Fibroblast of the conjunctiva (primary cell): ENCODE results near the gene RDH14.
A peak's percentile ranks its signal among the peaks of the same experiment; 100 is the strongest.

ENCODE experiments used
- DNase-seq: peaks from one replicate; pipeline ENCODE4 v3.0.0-alpha.2; 2010; ENCODE audit warnings: low read depth

RDH14 gene, protein sequence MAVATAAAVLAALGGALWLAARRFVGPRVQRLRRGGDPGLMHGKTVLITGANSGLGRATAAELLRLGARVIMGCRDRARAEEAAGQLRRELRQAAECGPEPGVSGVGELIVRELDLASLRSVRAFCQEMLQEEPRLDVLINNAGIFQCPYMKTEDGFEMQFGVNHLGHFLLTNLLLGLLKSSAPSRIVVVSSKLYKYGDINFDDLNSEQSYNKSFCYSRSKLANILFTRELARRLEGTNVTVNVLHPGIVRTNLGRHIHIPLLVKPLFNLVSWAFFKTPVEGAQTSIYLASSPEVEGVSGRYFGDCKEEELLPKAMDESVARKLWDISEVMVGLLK

DNA sequence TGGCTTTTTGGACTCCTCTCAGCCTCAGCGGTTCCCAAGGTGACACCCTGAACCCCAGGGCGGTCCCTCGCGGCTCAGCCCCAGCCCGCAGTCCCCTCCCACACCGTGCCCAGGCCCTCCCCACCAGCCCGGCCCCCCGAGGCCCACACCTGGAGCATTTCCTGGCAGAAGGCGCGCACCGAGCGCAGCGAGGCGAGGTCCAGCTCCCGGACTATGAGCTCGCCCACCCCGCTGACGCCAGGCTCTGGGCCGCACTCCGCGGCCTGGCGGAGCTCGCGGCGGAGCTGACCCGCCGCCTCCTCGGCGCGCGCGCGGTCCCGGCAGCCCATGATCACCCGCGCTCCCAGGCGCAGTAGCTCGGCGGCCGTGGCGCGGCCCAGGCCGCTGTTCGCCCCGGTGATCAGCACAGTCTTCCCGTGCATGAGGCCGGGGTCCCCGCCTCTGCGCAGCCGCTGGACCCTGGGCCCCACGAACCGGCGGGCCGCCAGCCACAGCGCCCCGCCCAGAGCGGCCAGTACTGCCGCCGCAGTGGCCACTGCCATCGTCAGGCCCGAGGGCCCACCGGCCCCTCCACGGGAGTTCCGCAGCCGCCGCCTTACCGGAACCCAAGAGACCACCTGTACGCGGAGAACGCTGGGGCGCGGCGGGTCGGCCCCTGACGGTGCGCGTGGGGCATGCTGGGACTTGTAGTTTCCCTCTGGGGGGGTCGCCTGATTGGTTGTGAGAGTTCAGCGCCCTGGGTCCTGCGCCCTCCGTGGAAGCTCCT lies at the start of gene RDH14:
Gene RDH14, minus strand, starts transcription at position 623 of the 766 bp plus-strand sequence. Its CDS starts 81 bp downstream, at position 542.
- peak; percentile 87 for DNase-seq

GRCh38 chr2:18610090-18610489 lies 49.6 kb upstream of the RDH14 start:
- no peak for DNase-seq

GRCh38 chr2:18605115-18605514 lies 44.7 kb upstream of the RDH14 start:
- DNase-seq: no peak

DNA sequence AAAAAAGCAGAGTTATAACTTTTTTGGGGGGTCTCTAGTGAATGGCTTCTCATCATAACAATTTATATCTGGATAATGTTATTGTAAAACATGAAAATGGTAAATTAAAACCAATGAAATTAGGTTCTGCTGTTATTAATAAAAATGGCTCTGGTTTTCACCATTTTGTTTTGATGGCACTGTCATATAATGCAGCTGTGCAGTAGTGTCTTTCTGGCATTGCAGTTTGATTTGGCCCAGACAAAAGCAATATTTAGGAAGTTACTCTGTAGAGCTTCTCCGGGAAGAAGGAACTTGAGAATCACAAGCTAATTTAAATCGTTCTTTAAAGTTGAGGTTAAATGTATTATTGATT lies 44.1 kb upstream of the RDH14 start:
- no peak for DNase-seq

GRCh38 chr2:18603854-18604530 lies 43.5 kb upstream of the RDH14 start:
- no peak for DNase-seq

GRCh38 chr2:18602298-18602697 lies 41.8 kb upstream of the RDH14 start:
- no peak for DNase-seq

- no peak for DNase-seq
Measured at GRCh38 chr2:18600255-18600613, 39.8 kb upstream of the RDH14 start.

GRCh38 chr2:18599509-18600254 lies 39.2 kb upstream of the RDH14 start:
- DNase-seq: peak; percentile 85

DNA sequence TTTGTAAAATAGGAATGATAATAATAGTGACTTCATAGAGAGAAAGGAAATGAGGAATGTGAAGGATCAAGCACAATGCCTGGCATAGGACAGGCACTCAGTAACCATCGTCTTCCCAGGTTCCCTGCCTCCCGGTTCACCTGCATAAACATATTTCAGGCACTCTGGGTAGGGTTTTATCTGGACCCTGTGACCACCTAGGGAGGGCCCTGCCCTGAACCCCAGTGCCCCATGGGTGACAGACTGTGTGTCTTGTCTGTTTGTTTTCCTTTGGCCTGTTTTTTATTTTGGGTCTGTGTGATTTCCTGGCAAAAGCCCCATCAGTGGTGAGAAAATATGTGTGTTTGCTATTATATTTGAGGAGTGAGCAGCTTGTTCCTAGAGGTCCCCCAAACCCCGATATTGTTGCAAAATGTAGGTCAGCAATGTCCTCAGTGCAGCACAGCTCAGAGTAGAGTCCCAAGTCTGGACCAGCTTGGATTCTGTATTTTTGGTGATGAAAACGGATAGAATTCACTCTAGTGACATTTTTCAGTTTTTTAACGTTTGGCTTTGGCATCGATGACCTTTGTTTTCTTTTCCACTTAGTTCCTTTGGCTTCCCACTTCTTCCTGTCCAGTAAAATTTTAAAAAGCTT lies 38.5 kb upstream of the RDH14 start:
- DNase-seq: no peak

- DNase-seq: no peak
Measured at GRCh38 chr2:18597618-18598017, 37.2 kb upstream of the RDH14 start.

- no peak for DNase-seq
Measured at GRCh38 chr2:18596993-18597392, 36.5 kb upstream of the RDH14 start.

DNA sequence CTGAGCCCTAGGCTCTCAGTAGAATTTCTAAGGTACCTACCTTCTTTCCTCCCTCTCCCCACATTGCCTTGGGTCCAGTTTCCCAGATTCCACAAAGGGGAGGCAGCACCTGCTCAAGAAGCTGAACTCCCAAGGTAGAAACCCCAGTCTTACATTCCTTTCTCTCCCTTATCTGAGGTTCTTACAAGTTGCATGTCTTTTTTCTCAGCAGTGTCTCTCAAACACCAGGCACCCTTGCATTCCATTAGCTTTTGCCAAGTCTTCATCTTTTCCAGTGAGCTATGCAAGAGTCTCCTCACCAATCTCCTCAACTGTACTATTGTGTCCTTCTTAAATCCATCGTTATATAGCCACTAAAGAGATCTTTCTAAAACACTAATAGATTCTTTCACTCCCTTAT lies 33.0 kb upstream of the RDH14 start:
- DNase-seq: no peak

GRCh38 chr2:18592372-18592771 lies 31.9 kb upstream of the RDH14 start:
- no peak for DNase-seq

DNA sequence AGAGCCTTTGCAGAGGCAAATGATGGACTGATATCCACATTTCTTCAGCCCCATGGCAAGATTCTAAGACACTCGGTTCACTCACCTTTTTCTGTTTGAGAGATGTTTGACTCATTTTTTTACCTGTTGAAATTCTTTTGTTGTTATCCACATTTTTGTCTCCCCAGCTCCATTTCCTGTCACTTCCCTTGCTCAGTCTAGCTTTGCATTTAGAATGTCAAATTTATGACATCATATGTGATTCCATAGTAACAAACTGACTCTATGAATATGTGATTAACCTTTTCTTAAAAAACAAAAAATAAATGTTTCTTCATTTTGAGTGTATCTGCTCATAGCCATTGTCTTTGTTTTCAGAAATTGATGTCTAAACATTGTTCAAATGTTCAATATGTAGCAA lies 28.9 kb upstream of the RDH14 start, which contains the start of gene NT5C1B:
Gene NT5C1B, minus strand, starts transcription at position 216 of the 400 bp plus-strand sequence. Its CDS starts 101 bp downstream, at position 115.
- no peak for DNase-seq

- DNase-seq: no peak
Measured at GRCh38 chr2:18588802-18589201, 28.3 kb upstream of the RDH14 start.

DNA sequence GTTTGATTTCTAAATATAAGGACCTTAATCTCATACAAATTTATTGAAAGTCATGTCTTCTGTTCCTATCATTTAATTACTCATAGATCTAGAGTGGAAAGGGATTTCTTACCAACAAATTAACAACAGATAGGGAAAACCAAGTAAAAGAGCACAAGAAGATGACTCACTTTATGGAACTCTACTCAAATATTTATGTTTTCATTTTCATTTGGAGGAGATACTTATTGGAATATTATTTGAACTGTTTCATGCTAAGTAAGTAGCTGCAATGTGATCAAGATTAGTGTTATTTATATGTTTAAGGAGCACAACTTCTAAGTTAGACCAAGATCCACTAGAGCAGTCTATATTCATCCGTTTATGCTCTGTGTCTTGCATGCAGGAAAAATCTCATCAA lies 27.6 kb upstream of the RDH14 start:
- no peak for DNase-seq

DNA sequence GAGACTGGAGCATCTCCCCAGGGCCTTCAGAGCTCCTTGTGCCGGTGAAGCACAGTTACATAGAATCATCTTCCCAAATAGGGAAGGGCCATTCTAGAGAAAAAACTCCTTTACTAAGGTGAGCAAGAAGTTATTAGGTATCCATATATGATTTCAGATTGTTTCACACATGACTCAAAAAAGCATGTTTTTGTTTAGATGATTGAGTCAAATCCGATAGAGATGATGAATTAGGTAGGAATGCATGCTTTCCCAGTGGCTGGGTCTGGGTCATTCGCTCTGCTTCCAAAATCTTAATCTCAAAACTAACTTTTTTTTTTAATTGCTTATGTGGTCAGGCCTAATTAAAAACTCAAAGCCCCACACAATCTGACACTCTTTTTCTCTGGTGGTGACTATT lies 25.1 kb upstream of the RDH14 start:
- DNase-seq: no peak

GRCh38 chr2:18584608-18584954 lies 24.1 kb upstream of the RDH14 start:
- DNase-seq: no peak

GRCh38 chr2:18583905-18584607 lies 23.6 kb upstream of the RDH14 start:
- no peak for DNase-seq

DNA sequence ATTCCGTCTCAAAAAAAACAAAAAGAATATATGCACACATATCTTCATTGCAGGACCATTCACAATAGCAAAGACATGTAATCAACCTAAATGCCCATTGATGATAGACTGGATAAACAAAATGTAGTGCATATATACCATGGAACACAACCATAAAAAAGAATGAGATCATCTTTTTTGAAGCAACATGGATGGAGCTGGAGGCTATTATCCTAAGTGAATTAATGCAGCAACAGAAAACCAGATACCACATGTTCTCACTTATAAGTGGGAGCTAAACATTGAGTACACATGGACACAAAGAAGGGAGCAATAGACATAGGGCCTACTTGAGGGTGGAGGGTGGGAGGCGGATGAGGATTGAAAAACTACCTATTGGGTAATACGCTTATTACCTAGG lies 20.2 kb upstream of the RDH14 start:
- DNase-seq: no peak

GRCh38 chr2:18578033-18578432 lies 17.6 kb upstream of the RDH14 start:
- DNase-seq: no peak
